Measurements from ENCODE around the gene FCSK. TPM values are rescaled to one million over a fixed set of nuclear protein-coding genes. Genes with fewer than 3 reads are reported as not detected.

FCSK gene
- total and polyA plus RNA-seq, 10 of the 15 experiments (the other 5 are each of a cell fraction or from before 2014, with no cell fraction given) = 0.60 to 17.6 (median 7.4) TPM

- in situ Hi-C loops (cut with MboI) (no loop called here), intact Hi-C loops (cut with micrococcal nuclease; ENCODE audit: unreplicated experiment) (no loop called here)
- no peak for ATAC-seq
- H3K27me3 ChIP-seq (replicated peaks in 1 of 2; ENCODE audit: control insufficient read depth in 2 of 2, insufficient read depth in 2 of 2, low read length in 1 of 2) = no peaks in the 10 kb centered on the region
- SMC1A ChIA-PET (ENCODE audit: uncharacterized antibody, unreplicated experiment) = interaction anchor here (1.3 kb wide), 1 partner anchor 15 kb away, joined by 6 read pairs; no protein-coding TSS in a partner anchor
- BruUV-seq (replicated peaks) = no TSS peak
- no peak overlapping the region for H2AFZ ChIP-seq (ENCODE audit: control insufficient read depth, low read depth, low read length)
- H3K4me2 ChIP-seq (ENCODE audit: control insufficient read depth, insufficient read depth) = no peak overlapping the region
- no peaks in the 10 kb centered on the region for H3K36me3 ChIP-seq (ENCODE audit: control insufficient read depth in 2 of 2, insufficient read depth in 2 of 2, low read length in 1 of 2)
- POLR2A ChIA-PET = interaction anchor here (1.0 to 4.3 kb wide), 3 partner anchors 12 to 81 kb away, joined by 3 to 30 read pairs (median 3); partner anchors contain the start of gene FCSK
- no peaks in the 10 kb centered on the region for H3K9me3 ChIP-seq (replicated peaks; ENCODE audit: control insufficient read depth, insufficient read depth, low read length)
- peaks cover 10% of the 10 kb centered on the region for H3K4me1 ChIP-seq (ENCODE audit: control insufficient read depth, insufficient read depth, low read length)
- no peaks in the 10 kb centered on the region for H4K20me1 ChIP-seq (ENCODE audit: control insufficient read depth, insufficient read depth)
- WGBS (ENCODE audit: insufficient coverage, insufficient replicate concordance, low lambda C conversion rate, missing lambda C conversion rate) = 68% methylated on average over 8 of the region's 8 CpGs
- no peak for DNase-seq (ENCODE audit: low read depth, low spot score)
- peaks cover 25% of the 10 kb centered on the region for H3K79me2 ChIP-seq (ENCODE audit: control insufficient read depth, insufficient read depth, low read length)
- CTCF ChIA-PET = interaction anchor here (0.6 to 2.8 kb wide), 3 partner anchors 13 to 61 kb away, joined by 5 to 12 read pairs (median 6); partner anchors contain the start of gene FCSK
- no peak overlapping the region for H3K27ac ChIP-seq (ENCODE audit: control insufficient read depth, insufficient read depth)
- H3K4me3 ChIP-seq = no peak overlapping the region
- RAD21 ChIA-PET (ENCODE audit: unreplicated experiment) = interaction anchor here (0.7 to 1.5 kb wide), 2 partner anchors 32 to 60 kb away, joined by 3 read pairs; no protein-coding TSS in a partner anchor
- no peak overlapping the region for H3K9ac ChIP-seq (ENCODE audit: control insufficient read depth, insufficient read depth, low read length)
- FAIRE-seq = no peak
- TF ChIP-seq, protein P1, sequence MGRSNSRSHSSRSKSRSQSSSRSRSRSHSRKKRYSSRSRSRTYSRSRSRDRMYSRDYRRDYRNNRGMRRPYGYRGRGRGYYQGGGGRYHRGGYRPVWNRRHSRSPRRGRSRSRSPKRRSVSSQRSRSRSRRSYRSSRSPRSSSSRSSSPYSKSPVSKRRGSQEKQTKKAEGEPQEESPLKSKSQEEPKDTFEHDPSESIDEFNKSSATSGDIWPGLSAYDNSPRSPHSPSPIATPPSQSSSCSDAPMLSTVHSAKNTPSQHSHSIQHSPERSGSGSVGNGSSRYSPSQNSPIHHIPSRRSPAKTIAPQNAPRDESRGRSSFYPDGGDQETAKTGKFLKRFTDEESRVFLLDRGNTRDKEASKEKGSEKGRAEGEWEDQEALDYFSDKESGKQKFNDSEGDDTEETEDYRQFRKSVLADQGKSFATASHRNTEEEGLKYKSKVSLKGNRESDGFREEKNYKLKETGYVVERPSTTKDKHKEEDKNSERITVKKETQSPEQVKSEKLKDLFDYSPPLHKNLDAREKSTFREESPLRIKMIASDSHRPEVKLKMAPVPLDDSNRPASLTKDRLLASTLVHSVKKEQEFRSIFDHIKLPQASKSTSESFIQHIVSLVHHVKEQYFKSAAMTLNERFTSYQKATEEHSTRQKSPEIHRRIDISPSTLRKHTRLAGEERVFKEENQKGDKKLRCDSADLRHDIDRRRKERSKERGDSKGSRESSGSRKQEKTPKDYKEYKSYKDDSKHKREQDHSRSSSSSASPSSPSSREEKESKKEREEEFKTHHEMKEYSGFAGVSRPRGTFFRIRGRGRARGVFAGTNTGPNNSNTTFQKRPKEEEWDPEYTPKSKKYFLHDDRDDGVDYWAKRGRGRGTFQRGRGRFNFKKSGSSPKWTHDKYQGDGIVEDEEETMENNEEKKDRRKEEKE (IDR thresholded peaks at IDR 0.05) = no peak
- no peak for TF ChIP-seq TCF3 (IDR thresholded peaks at IDR 0.05; ENCODE audit: borderline replicate concordance, insufficient read depth, low read depth, low read length)
- TF ChIP-seq, protein P2, sequence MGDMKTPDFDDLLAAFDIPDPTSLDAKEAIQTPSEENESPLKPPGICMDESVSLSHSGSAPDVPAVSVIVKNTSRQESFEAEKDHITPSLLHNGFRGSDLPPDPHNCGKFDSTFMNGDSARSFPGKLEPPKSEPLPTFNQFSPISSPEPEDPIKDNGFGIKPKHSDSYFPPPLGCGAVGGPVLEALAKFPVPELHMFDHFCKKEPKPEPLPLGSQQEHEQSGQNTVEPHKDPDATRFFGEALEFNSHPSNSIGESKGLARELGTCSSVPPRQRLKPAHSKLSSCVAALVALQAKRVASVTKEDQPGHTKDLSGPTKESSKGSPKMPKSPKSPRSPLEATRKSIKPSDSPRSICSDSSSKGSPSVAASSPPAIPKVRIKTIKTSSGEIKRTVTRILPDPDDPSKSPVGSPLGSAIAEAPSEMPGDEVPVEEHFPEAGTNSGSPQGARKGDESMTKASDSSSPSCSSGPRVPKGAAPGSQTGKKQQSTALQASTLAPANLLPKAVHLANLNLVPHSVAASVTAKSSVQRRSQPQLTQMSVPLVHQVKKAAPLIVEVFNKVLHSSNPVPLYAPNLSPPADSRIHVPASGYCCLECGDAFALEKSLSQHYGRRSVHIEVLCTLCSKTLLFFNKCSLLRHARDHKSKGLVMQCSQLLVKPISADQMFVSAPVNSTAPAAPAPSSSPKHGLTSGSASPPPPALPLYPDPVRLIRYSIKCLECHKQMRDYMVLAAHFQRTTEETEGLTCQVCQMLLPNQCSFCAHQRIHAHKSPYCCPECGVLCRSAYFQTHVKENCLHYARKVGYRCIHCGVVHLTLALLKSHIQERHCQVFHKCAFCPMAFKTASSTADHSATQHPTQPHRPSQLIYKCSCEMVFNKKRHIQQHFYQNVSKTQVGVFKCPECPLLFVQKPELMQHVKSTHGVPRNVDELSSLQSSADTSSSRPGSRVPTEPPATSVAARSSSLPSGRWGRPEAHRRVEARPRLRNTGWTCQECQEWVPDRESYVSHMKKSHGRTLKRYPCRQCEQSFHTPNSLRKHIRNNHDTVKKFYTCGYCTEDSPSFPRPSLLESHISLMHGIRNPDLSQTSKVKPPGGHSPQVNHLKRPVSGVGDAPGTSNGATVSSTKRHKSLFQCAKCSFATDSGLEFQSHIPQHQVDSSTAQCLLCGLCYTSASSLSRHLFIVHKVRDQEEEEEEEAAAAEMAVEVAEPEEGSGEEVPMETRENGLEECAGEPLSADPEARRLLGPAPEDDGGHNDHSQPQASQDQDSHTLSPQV (IDR thresholded peaks at IDR 0.05) = no peak
- no peak for TF ChIP-seq BHLHE40 (IDR thresholded peaks at IDR 0.05; ENCODE audit: borderline replicate concordance in 1 of 2, low read depth in 2 of 2, low read length in 1 of 2)
- TF ChIP-seq STAT1 (conservative IDR thresholded peaks at IDR 0.05) = no peak
- TF ChIP-seq STAT3 (IDR thresholded peaks at IDR 0.05; ENCODE audit: low read depth, low read length) = no peak
- TF ChIP-seq KLF5 (IDR thresholded peaks at IDR 0.05; ENCODE audit: partially characterized antibody) = no peak
- TF ChIP-seq, protein P3, sequence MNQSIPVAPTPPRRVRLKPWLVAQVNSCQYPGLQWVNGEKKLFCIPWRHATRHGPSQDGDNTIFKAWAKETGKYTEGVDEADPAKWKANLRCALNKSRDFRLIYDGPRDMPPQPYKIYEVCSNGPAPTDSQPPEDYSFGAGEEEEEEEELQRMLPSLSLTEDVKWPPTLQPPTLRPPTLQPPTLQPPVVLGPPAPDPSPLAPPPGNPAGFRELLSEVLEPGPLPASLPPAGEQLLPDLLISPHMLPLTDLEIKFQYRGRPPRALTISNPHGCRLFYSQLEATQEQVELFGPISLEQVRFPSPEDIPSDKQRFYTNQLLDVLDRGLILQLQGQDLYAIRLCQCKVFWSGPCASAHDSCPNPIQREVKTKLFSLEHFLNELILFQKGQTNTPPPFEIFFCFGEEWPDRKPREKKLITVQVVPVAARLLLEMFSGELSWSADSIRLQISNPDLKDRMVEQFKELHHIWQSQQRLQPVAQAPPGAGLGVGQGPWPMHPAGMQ (IDR thresholded peaks at IDR 0.05; ENCODE audit: borderline replicate concordance) = no peak
- no peak for TF ChIP-seq BACH1 (IDR thresholded peaks at IDR 0.05; ENCODE audit: borderline replicate concordance)
- TF ChIP-seq, protein P4, sequence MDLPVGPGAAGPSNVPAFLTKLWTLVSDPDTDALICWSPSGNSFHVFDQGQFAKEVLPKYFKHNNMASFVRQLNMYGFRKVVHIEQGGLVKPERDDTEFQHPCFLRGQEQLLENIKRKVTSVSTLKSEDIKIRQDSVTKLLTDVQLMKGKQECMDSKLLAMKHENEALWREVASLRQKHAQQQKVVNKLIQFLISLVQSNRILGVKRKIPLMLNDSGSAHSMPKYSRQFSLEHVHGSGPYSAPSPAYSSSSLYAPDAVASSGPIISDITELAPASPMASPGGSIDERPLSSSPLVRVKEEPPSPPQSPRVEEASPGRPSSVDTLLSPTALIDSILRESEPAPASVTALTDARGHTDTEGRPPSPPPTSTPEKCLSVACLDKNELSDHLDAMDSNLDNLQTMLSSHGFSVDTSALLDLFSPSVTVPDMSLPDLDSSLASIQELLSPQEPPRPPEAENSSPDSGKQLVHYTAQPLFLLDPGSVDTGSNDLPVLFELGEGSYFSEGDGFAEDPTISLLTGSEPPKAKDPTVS (IDR thresholded peaks at IDR 0.05; ENCODE audit: low read depth, low read length) = no peak
Observed at GRCh38 chr16:70441406-70441990, 12.9 kb upstream of the FCSK start.
